ENCODE data around the gene TNN.

The TNN gene

DNA sequence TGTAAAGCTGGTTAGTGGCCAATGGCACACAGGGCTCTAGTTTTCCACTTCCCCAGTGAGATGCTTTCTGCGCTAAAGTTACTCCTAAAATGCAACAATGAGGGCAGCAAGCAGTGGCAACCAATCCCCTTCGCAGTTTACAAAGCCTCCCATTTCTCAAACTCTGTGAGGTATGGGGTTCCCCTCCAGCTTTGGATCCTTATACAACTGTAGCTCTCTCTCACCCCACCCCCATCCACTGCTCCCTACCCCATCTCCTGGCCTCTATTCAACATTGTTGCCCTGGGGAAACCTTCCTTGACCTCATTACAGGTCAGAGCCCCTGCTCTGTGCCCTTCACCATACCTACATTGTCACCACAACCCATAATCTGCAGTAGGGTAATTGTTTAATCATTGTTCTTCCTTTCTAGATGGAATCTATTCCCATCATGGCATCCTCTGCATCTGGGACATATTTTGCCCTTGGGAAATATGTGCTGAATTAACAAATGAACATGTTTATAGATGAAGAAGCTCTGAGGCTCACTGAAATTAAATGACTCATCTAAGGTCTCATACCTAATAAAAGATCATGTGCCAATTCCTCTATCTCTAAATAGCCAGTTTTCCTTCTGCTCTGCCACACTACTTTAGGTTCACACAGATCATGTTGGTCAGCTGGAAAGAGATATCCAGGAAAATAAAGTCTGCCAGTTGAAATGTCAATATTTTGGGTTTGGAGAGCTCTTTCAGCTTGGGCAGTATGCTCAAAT lies 112.4 kb downstream of the TNN start:
- Histone ChIP-seq H3K9me3 (ENCODE audit: control insufficient read depth in 1 of 2, low read length in 2 of 2) (no peaks in the 10 kb centered on the region), H3K4me3 (ENCODE audit: low read depth in 1 of 2, low read length in 2 of 2) (no peak overlapping the region), H3K27me3 (ENCODE audit: low read depth, low read length) (no peaks in the 10 kb centered on the region), H3K36me3 (ENCODE audit: control insufficient read depth in 1 of 2, insufficient read depth in 2 of 2, low read length in 2 of 2) (peaks cover 5 to 15% of the 10 kb centered on the region in 2 donors), H3K27ac (ENCODE audit: low read length) (no peak overlapping the region), H3K4me1 (ENCODE audit: control insufficient read depth in 1 of 2, insufficient read depth in 2 of 2, low read length in 2 of 2) (peaks cover 5 to 8% of the 10 kb centered on the region in 2 donors)

DNA sequence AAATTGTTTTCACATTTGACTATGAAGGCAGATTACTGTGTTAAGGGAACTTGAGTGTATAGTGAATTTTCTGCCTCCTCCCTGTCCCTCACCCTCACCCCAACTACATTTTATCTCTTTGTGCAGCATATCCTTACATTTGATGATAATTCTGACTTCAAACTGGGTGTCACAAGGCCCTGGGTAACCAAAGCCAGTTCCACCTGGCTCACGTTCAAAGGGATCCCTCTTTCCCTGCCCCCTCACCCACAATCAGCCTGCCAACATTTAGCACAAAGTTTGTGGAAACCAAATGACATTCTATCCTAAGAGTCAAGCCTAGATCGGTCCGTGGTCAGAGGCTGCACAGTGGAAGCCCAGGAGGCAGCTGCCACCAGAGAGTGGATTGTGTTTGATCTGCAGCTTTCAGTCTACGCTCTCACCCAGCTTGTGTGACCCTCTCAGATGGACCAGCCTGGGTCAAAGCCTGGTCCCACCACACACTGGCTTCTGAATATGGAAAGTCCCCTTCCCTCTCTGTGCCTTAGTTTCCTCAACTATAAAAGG lies 114.6 kb downstream of the TNN start:
- Histone ChIP-seq H3K9me3 (ENCODE audit: control insufficient read depth in 1 of 2, low read length in 2 of 2) (no peaks in the 10 kb centered on the region), H3K27me3 (ENCODE audit: low read depth, low read length) (no peaks in the 10 kb centered on the region), H3K4me1 (ENCODE audit: control insufficient read depth in 1 of 2, insufficient read depth in 2 of 2, low read length in 2 of 2) (peaks cover 5 to 8% of the 10 kb centered on the region in 2 donors), H3K27ac (ENCODE audit: low read length) (no peak overlapping the region), H3K4me3 (ENCODE audit: low read depth in 1 of 2, low read length in 2 of 2) (no peak overlapping the region), H3K36me3 (ENCODE audit: control insufficient read depth in 1 of 2, insufficient read depth in 2 of 2, low read length in 2 of 2) (peaks cover 0 to 5% of the 10 kb centered on the region in 2 donors)

DNA sequence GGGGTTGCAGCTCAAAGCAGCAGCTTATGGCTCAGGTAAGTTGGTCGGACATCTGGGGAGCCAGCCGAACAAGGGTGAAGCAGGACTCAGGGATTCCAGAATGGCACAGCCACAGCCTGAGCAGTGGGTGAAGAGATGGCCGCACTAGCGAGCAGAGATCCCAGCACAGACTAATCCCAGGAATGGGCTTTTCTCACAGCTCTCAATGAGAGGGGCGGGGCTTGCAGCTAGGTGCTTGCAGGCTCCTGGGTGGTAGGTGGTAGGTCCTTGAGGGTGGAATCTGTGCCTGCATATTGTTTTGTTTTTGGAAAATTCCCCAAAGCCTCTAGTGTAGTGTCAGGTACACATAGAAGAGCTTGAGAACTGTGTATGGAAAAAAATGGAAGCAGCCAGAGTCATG lies 116.0 kb downstream of the TNN start:
- Histone ChIP-seq H3K27ac (ENCODE audit: low read length) (no peak overlapping the region), H3K27me3 (ENCODE audit: low read depth, low read length) (no peaks in the 10 kb centered on the region), H3K9me3 (ENCODE audit: control insufficient read depth in 1 of 2, low read length in 2 of 2) (no peaks in the 10 kb centered on the region), H3K36me3 (ENCODE audit: control insufficient read depth in 1 of 2, insufficient read depth in 2 of 2, low read length in 2 of 2) (no peaks in the 10 kb centered on the region), H3K4me3 (ENCODE audit: low read depth in 1 of 2, low read length in 2 of 2) (no peak overlapping the region), H3K4me1 (ENCODE audit: control insufficient read depth in 1 of 2, insufficient read depth in 2 of 2, low read length in 2 of 2) (peaks cover 5 to 8% of the 10 kb centered on the region in 2 donors)

DNA sequence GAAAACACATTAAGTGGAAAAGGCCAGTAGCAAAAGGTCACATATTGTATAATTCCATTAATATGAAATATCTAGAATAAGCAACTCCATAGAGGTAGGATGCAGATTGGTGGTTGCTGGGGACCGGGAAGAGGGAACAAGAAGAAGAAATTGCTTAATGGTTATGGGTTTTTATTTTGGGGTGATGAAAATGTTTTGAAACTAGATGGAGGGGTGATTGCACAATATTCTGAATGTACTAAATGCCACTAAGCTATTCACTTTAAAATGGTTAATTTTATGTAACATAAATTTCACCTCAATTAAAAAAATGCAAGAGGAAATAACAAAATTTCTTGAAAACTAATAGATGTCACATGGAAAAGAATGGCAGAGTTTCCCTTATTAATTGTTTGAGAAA lies 118.3 kb downstream of the TNN start:
- Histone ChIP-seq H3K36me3 (ENCODE audit: control insufficient read depth in 1 of 2, insufficient read depth in 2 of 2, low read length in 2 of 2) (no peaks in the 10 kb centered on the region), H3K9me3 (ENCODE audit: control insufficient read depth in 1 of 2, low read length in 2 of 2) (no peaks in the 10 kb centered on the region), H3K27ac (ENCODE audit: low read length) (no peak overlapping the region), H3K27me3 (ENCODE audit: low read depth, low read length) (no peaks in the 10 kb centered on the region), H3K4me3 (ENCODE audit: low read depth in 1 of 2, low read length in 2 of 2) (no peak overlapping the region), H3K4me1 (ENCODE audit: control insufficient read depth in 1 of 2, insufficient read depth in 2 of 2, low read length in 2 of 2) (peaks cover 13 to 14% of the 10 kb centered on the region in 2 donors)

DNA sequence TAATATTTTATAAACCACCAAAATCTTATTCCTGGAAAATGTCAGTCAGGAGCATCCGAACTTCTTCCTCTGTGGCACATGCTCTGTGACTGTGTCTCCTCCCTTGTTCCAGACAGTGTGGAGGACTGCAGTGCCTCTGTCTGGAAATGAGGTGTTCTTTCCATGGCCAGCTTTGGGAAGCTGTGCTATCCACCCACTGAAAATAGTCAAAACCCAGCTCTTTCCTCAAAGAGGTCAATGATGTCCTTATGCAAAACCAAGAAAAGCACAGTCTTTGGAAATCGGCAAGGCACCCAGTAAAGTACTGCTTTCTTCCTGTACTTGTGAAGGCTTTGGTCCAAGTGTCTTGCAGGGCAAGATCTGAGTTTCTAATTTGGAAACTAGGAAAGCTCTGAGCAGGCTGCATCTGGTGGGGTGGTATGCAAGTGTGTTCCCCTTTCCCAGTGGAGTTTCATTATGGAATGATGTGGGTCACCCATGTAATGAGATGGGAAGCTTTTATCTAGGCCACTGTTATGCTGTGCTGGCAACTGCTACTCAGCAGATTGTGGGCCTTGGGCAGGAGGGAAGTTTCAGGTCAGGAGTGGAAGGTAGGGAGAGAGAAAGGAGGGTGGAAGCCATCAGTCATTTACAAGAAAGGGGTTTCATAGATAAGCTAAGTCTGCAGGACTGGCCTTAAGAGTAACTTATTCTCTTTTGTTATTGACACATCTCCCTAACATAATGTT lies 119.0 kb downstream of the TNN start:
- no peak overlapping the region for H3K27ac ChIP-seq (ENCODE audit: low read length)
- no peak overlapping the region for H3K4me3 ChIP-seq (ENCODE audit: low read depth in 1 of 2, low read length in 2 of 2)
- H3K4me1 ChIP-seq (ENCODE audit: control insufficient read depth in 1 of 2, insufficient read depth in 2 of 2, low read length in 2 of 2), result peaks cover 19% of the 10 kb centered on the region in 2 donors
- no peaks in the 10 kb centered on the region for H3K27me3 ChIP-seq (ENCODE audit: low read depth, low read length)
- H3K9me3 ChIP-seq (ENCODE audit: control insufficient read depth in 1 of 2, low read length in 2 of 2), result no peaks in the 10 kb centered on the region
- no peaks in the 10 kb centered on the region for H3K36me3 ChIP-seq (ENCODE audit: control insufficient read depth in 1 of 2, insufficient read depth in 2 of 2, low read length in 2 of 2)

DNA sequence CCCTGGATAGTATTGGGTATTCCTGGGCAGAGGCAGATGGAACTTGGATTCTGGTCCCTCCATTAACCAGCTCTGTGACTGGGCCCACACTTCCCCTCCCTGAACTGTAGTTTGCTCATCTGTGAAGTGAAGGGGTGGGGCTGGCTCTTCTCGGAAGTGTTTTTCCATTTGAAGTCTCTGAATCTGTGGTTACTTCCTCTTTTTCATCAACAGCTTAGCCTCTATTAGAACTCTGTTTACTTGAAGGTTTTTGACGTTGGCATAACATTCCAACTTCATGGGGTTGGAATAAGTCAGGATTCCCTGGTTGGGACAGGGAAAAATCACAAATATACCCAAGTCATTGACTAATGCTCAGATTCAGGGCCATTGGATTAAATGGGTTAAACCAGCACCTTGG lies 121.3 kb downstream of the TNN start:
- Histone ChIP-seq H3K9me3 (ENCODE audit: control insufficient read depth in 1 of 2, low read length in 2 of 2) (no peaks in the 10 kb centered on the region), H3K27ac (ENCODE audit: low read length) (no peak overlapping the region), H3K4me1 (ENCODE audit: control insufficient read depth in 1 of 2, insufficient read depth in 2 of 2, low read length in 2 of 2) (peaks cover 19 to 25% of the 10 kb centered on the region in 2 donors), H3K27me3 (ENCODE audit: low read depth, low read length) (no peaks in the 10 kb centered on the region), H3K4me3 (ENCODE audit: low read depth in 1 of 2, low read length in 2 of 2) (peak overlapping the region in 1 of 2 donors; percentile 26), H3K36me3 (ENCODE audit: control insufficient read depth in 1 of 2, insufficient read depth in 2 of 2, low read length in 2 of 2) (no peaks in the 10 kb centered on the region)

DNA sequence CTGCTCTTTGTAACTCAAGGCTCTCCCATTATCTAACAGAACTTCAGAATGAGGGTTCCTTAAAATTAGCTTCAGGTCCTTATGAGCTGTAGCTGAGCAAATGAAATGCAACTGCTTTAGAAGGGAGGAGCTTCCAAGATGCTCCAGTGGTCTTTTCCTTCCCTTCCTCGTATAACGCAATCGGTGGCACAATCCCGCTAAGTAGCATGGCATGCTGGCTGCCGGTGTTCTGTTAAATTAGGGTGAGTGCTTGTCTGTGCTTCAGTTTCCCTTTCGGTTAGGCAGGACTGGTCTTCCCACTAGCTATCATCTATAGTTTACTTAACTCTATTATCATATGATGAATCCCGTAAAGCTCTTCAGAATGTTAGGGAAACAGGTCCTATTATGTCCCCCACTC lies 124.0 kb downstream of the TNN start:
- Histone ChIP-seq H3K27ac (ENCODE audit: low read length) (peak overlapping the region; percentile 88), H3K36me3 (ENCODE audit: control insufficient read depth in 1 of 2, insufficient read depth in 2 of 2, low read length in 2 of 2) (no peaks in the 10 kb centered on the region), H3K4me1 (ENCODE audit: control insufficient read depth in 1 of 2, insufficient read depth in 2 of 2, low read length in 2 of 2) (peaks cover 19 to 20% of the 10 kb centered on the region in 2 donors), H3K4me3 (ENCODE audit: low read depth in 1 of 2, low read length in 2 of 2) (peak overlapping the region; percentile 81 to 87), H3K9me3 (ENCODE audit: control insufficient read depth in 1 of 2, low read length in 2 of 2) (no peaks in the 10 kb centered on the region), H3K27me3 (ENCODE audit: low read depth, low read length) (no peaks in the 10 kb centered on the region)

DNA sequence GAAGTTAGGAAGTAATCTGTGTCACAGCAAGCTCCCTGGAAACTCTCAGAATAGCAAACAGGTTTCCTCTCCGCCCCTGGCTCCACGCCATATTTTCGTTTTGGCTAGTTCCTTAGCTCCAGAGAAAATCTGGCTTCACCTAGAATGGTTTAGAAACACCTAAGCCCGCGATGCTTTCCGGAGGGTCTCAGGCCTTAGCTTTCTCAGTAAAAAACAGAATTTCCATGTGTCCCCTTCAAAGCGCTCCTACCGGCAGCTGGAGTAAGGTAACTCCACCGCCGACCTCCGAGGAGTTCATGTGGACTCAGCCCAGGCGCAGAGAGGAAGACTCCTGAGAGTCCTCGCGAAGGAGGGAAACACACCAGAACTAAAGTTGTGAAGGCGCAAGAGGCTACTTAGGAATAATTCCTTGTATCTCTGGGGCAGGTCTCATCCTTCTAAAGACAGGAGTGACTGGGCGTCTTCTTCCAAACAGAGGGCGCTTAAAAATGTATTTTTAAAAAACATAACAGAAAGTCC lies 124.5 kb downstream of the TNN start:
- Histone ChIP-seq H3K36me3 (ENCODE audit: control insufficient read depth in 1 of 2, insufficient read depth in 2 of 2, low read length in 2 of 2) (no peaks in the 10 kb centered on the region), H3K9me3 (ENCODE audit: control insufficient read depth in 1 of 2, low read length in 2 of 2) (no peaks in the 10 kb centered on the region), H3K27me3 (ENCODE audit: low read depth, low read length) (no peaks in the 10 kb centered on the region), H3K27ac (ENCODE audit: low read length) (peak overlapping the region; percentile 88), H3K4me1 (ENCODE audit: control insufficient read depth in 1 of 2, insufficient read depth in 2 of 2, low read length in 2 of 2) (peaks cover 19 to 20% of the 10 kb centered on the region in 2 donors), H3K4me3 (ENCODE audit: low read depth in 1 of 2, low read length in 2 of 2) (peak overlapping the region; percentile 81 to 87)

DNA sequence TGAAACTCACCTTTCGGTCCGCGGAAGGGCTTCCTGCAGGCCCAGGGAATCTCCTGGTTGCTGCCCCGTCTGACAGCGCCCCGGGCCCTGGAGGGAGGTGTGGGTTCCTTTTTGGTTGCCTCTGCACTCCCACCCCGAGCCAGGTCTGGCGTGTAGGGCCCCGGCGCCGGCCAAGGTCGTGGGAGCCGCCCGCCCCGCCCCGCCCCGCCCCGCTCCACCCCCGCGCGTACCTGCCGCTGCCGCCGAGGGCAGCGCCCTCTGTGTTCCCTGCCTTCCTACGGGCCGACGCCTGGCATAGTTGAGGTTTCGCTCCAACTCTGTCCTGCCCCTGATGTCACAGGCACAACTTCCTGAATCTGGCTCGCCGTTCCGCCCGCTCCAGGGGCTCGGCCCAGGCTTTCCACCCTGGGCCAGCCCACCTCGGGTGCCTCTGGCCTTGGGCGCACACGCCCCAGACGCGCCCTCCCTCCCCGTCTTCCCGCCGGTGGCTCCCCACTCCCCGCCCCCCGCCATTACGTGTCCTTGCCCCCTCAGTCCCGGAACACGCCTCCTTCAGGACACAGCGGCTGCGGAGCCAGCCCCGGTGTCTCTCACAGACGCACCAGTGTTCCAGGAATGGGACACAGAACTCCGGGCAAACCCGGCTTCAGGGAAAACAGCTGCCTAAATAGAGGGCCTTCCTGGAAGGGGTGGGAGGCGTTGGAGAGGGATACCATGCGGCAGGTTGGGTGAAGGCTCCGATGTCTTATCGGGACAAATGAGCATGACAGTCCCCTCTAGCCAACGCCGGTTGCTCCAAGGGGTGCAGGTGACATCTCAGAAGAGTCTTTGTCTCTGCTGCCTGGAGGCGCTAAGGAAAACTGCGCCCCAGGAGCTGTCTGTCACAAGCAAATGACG lies 125.2 kb downstream of the TNN start, which contains the start of gene KIAA0040:
Gene KIAA0040, minus strand, starts transcription at position 147 of the 897 bp plus-strand sequence. CDS start 31,763 bp downstream, outside the sequence.
- Histone ChIP-seq H3K36me3 (ENCODE audit: control insufficient read depth in 1 of 2, insufficient read depth in 2 of 2, low read length in 2 of 2) (no peaks in the 10 kb centered on the region), H3K9me3 (ENCODE audit: control insufficient read depth in 1 of 2, low read length in 2 of 2) (no peaks in the 10 kb centered on the region), H3K4me3 (ENCODE audit: low read depth in 1 of 2, low read length in 2 of 2) (peak within 1 kb of the TSS; percentile 81 to 87), H3K27me3 (ENCODE audit: low read depth, low read length) (no peaks in the 10 kb centered on the region), H3K4me1 (ENCODE audit: control insufficient read depth in 1 of 2, insufficient read depth in 2 of 2, low read length in 2 of 2) (peaks cover 19 to 20% of the 10 kb centered on the region in 2 donors), H3K27ac (ENCODE audit: low read length) (peak within 1 kb of the TSS; percentile 88)

DNA sequence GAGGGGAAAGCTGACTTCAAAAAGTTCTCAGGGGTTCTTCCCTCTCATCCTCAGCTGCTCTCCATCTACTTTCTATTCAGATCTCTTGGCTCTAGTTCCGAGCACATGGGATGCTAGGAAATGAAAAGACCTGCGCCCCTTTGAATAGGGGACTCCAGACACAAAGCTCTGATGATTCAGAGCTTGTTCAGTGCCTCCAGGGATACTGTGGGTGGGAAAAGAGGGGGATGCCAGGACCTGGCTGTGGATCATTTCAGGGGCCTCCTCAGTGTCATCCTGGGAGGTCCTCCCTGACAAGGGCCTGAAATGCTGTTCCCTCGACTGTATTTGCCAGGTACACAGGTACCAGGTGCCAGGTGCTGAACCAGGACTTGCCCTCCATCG lies 125.9 kb downstream of the TNN start:
- H3K4me1 ChIP-seq (ENCODE audit: control insufficient read depth in 1 of 2, insufficient read depth in 2 of 2, low read length in 2 of 2), result peaks cover 19 to 20% of the 10 kb centered on the region in 2 donors
- no peaks in the 10 kb centered on the region for H3K27me3 ChIP-seq (ENCODE audit: low read depth, low read length)
- peak overlapping the region; percentile 44 to 81 for H3K4me3 ChIP-seq (ENCODE audit: low read depth in 1 of 2, low read length in 2 of 2)
- no peaks in the 10 kb centered on the region for H3K36me3 ChIP-seq (ENCODE audit: control insufficient read depth in 1 of 2, insufficient read depth in 2 of 2, low read length in 2 of 2)
- no peaks in the 10 kb centered on the region for H3K9me3 ChIP-seq (ENCODE audit: control insufficient read depth in 1 of 2, low read length in 2 of 2)
- peak overlapping the region; percentile 79 for H3K27ac ChIP-seq (ENCODE audit: low read length)

Measured in muscle layer of duodenum (tissue), 2 donors.